Loucy (cell line): Measurements from ENCODE around the gene CBX2.
A peak's percentile ranks its signal among the peaks of the same experiment; 100 is the strongest.

Experiments
- H2AFZ ChIP-seq: fragments of 200-600 bp; sonication (generic); 2 replicates; pipeline ENCODE4 v1.6.0; 2016; ENCODE audit warnings: antibody characterized with exemption, mild to moderate bottlenecking, low read length, moderate library complexity
- H3F3A ChIP-seq: fragments of 200-600 bp; 2 replicates; pipeline ENCODE4 v1.6.0; 2016; ENCODE audit warnings: antibody characterized with exemption, low read depth, mild to moderate bottlenecking
- H3K27me3 ChIP-seq: fragments of 200-600 bp; sonication (generic); 2 replicates; pipeline ENCODE4 v1.6.1; 2014; ENCODE audit warnings: low read length, mild to moderate bottlenecking; ENCODE audit not compliant: insufficient read depth, poor library complexity, severe bottlenecking
- H3K36me3 ChIP-seq: fragments of 200-600 bp; sonication (generic); 2 replicates; pipeline ENCODE4 v1.6.1; 2016; ENCODE audit warnings: low read length; ENCODE audit not compliant: insufficient read depth
- H3K4me1 ChIP-seq: fragments of 200-600 bp; sonication (generic); 2 replicates; pipeline ENCODE4 v1.5.1; 2014; ENCODE audit warnings: low read length, mild to moderate bottlenecking; ENCODE audit not compliant: insufficient read depth, poor library complexity, severe bottlenecking
- H3K4me2 ChIP-seq: fragments of 200-600 bp; sonication (generic); 2 replicates; pipeline ENCODE4 v1.6.0; 2014; ENCODE audit warnings: antibody characterized with exemption, low read length, low read depth, mild to moderate bottlenecking; ENCODE audit not compliant: poor library complexity, severe bottlenecking
- H3K4me3 ChIP-seq: fragments of 200-600 bp; sonication (generic); 2 replicates; pipeline ENCODE4 v1.5.1; 2014; ENCODE audit warnings: low read length, mild to moderate bottlenecking, mixed read lengths; ENCODE audit not compliant: poor library complexity, severe bottlenecking
- H3K79me2 ChIP-seq: fragments of 200-600 bp; sonication (generic); 2 replicates; pipeline ENCODE4 v1.6.1; 2014; ENCODE audit warnings: low read length; ENCODE audit not compliant: insufficient read depth
- H3K9ac ChIP-seq: fragments of 200-600 bp; sonication (generic); 2 replicates; pipeline ENCODE4 v1.6.0; 2014; ENCODE audit warnings: mild to moderate bottlenecking, low read depth, low read length, moderate library complexity; ENCODE audit not compliant: poor library complexity, severe bottlenecking
- H3K9me2 ChIP-seq: fragments of 200-600 bp; sonication (generic); replicated peaks from 2 replicates; pipeline ENCODE4 v1.6.1; 2016; ENCODE audit warnings: low read depth, low read length, mixed read lengths
- H3K9me3 ChIP-seq: fragments of 200-600 bp; sonication (generic); 2 replicates; pipeline ENCODE4 v1.6.1; 2014; ENCODE audit warnings: mild to moderate bottlenecking, antibody characterized with exemption, low read length, low read depth; ENCODE audit not compliant: insufficient read depth
- H4K20me1 ChIP-seq: fragments of 200-600 bp; sonication (generic); 2 replicates; pipeline ENCODE4 v1.6.0; 2014; ENCODE audit warnings: antibody characterized with exemption, low read length, mild to moderate bottlenecking; ENCODE audit not compliant: insufficient read depth, poor library complexity, severe bottlenecking
- EZH2phosphoT487 ChIP-seq: fragments of 200-600 bp; IDR thresholded peaks from 2 replicates; pipeline ENCODE4 v1.6.1; 2018; ENCODE audit warnings: antibody characterized with exemption, mild to moderate bottlenecking, moderate library complexity, borderline replicate concordance
- TF ChIP-seq, protein P1 (sequence below): fragments of 200-600 bp; sonication (generic); conservative IDR thresholded peaks from 2 replicates; pipeline ENCODE4 v1.5.1; 2014; ENCODE audit warnings: mild to moderate bottlenecking, antibody characterized with exemption, low read length

CBX2 gene

DNA sequence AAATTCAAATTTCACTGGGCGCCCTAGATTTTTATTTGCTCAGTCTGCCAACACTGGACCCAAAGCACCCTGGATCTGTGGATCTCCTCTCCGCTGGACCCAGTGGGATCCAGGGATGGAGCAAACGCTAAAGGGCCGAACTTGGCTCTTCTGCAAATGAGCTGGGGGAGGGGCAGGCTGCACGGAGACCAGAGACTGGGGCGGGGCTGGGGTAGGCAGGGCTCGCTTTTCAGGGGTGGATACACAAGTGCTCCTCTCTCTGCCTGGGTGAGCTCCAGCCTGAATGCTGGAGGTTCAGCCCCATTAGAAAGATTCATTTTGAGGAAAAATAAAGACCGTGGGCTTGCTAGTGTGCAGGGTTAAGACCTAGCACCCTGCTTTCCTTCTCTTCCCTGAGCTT lies 52.4 kb downstream of the CBX2 start:
- Histone ChIP-seq H3K4me2 (no peak overlapping the region), H3K4me3 (no peak overlapping the region), H3K9me3 (no peaks in the 10 kb centered on the region), H3K36me3 (peaks cover 15% of the 10 kb centered on the region; the same call in 1 of the 2 replicates), H3K27me3 (no peaks in the 10 kb centered on the region), H2AFZ (no peak overlapping the region), H4K20me1 (peaks cover 40% of the 10 kb centered on the region), H3F3A (0 out of 2 replicates have a peak, but pooled peaks cover 3% of the 10 kb centered on the region), H3K9ac (no peak overlapping the region), H3K4me1 (peaks cover 22% of the 10 kb centered on the region), H3K79me2 (peaks cover 43% of the 10 kb centered on the region), H3K9me2 (no peaks in the 10 kb centered on the region)
- TF ChIP-seq, protein P1, sequence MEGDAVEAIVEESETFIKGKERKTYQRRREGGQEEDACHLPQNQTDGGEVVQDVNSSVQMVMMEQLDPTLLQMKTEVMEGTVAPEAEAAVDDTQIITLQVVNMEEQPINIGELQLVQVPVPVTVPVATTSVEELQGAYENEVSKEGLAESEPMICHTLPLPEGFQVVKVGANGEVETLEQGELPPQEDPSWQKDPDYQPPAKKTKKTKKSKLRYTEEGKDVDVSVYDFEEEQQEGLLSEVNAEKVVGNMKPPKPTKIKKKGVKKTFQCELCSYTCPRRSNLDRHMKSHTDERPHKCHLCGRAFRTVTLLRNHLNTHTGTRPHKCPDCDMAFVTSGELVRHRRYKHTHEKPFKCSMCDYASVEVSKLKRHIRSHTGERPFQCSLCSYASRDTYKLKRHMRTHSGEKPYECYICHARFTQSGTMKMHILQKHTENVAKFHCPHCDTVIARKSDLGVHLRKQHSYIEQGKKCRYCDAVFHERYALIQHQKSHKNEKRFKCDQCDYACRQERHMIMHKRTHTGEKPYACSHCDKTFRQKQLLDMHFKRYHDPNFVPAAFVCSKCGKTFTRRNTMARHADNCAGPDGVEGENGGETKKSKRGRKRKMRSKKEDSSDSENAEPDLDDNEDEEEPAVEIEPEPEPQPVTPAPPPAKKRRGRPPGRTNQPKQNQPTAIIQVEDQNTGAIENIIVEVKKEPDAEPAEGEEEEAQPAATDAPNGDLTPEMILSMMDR = no peak
- no peak for TF ChIP-seq EZH2phosphoT487

DNA sequence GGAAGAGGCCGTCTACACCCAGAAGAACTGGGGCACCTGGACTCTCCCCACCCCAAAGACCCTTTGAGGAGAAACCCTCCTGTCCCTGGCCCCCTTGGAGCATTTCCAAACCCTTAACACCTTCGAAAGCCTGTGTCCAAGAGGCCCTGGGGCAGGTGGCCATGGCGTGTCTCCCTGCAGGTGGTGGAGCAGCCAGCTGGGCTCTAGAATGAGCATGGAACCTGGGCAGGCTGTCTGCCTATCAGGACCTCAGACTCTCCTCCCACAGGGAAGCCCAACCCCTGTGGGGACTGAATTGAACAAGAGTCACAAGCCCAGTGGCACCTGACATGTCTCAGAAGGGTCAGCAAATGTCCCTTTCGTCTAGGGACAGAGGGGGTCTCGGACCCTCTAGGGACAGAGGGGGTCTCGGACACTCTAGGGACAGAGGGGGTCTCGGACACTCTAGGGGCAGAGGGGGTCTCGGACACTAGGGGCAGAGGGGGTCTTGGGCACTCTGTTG lies 52.9 kb downstream of the CBX2 start:
- Histone ChIP-seq H3K36me3 (peaks cover 15% of the 10 kb centered on the region; the same call in 1 of the 2 replicates), H3K9me3 (no peaks in the 10 kb centered on the region), H3K9ac (no peak overlapping the region), H3K4me1 (peaks cover 25% of the 10 kb centered on the region), H2AFZ (no peak overlapping the region), H3K9me2 (no peaks in the 10 kb centered on the region), H4K20me1 (peaks cover 45% of the 10 kb centered on the region), H3F3A (0 out of 2 replicates have a peak, but pooled peaks cover 3% of the 10 kb centered on the region), H3K4me2 (peak overlapping the region; percentile 3), H3K4me3 (no peak overlapping the region), H3K79me2 (peaks cover 48% of the 10 kb centered on the region), H3K27me3 (no peaks in the 10 kb centered on the region)
- no peak for TF ChIP-seq EZH2phosphoT487
- TF ChIP-seq, protein P1 = no peak

DNA sequence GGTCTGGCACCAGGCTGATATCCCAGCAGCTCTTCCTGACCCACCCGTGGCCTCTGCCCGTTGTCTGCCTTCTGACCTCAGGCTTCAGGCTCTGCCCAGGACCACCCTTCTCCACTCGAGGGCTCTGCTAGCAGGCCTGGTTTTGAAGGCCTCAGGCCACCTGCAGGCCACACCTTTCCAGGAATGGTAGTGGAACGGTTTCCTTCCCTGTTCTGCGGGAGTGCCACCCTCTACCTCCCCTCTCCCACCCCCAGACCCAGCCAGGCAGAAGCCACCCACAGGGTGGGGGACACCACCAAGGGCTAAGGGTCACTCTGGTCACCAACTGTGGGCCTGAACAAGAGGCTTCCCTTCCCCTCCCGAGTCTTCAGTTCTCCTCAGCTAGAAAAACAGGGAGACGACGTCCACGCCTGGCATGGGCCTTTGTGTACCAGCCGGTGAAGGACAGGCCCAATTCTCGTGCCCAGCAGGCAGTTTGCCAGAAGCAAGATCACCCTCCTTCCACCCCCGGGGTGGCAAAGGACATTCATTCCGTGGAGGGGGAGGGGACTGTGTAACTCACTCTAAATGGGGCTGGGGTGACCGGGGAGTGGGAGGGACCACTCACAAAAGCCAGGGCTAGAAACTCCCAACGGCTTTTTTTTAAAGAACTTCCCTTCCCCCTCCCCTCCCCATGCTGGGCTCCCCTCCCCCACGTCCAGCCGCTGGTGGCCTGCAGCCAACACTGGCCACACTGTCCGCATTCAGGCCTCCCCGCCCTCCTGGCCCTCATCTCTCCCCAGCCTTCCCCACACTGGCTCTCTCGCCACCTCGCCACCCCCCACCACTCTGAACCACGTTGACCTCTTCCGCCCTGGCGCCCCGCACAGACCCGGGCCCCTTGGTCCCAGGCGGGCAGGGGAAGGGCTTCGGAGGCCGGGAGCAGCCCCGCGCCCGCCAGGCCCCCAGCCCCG lies 53.6 kb downstream of the CBX2 start:
- H3K36me3 ChIP-seq = peaks cover 15% of the 10 kb centered on the region; the same call in 1 of the 2 replicates
- H3F3A ChIP-seq = 0 out of 2 replicates have a peak, but pooled peaks cover 3% of the 10 kb centered on the region
- H3K9me2 ChIP-seq = no peaks in the 10 kb centered on the region
- no peak overlapping the region for H3K9ac ChIP-seq
- H2AFZ ChIP-seq = no peak overlapping the region
- no peak overlapping the region for H3K4me3 ChIP-seq
- peaks cover 55% of the 10 kb centered on the region for H3K79me2 ChIP-seq
- peaks cover 31% of the 10 kb centered on the region for H3K4me1 ChIP-seq
- no peak for TF ChIP-seq EZH2phosphoT487
- TF ChIP-seq, protein P1 = no peak
- no peaks in the 10 kb centered on the region for H3K9me3 ChIP-seq
- peak overlapping the region; percentile 3 for H3K4me2 ChIP-seq
- peaks cover 53% of the 10 kb centered on the region for H4K20me1 ChIP-seq
- no peaks in the 10 kb centered on the region for H3K27me3 ChIP-seq
